Liver (tissue), 3 donors: ENCODE results near the gene IL1RL1.

Experiments
- EGR1 ChIP-seq, 2 donors: IDR thresholded peaks; 2 replicates each; pipeline ENCODE4 v1.6.1; 2016 to 2018; ENCODE audit warnings: antibody characterized with exemption in 2 of 2, low read depth in 2 of 2
- FOXA1 ChIP-seq: IDR thresholded peaks from 2 replicates; pipeline ENCODE4 v1.6.1; 2016; ENCODE audit warnings: antibody characterized with exemption
- RAD21 ChIP-seq, 2 donors: IDR thresholded peaks; 2 replicates each; pipeline ENCODE4 v1.6.1; 2016; ENCODE audit warnings: antibody characterized with exemption in 2 of 2, mild to moderate bottlenecking in 2 of 2
- RXRA ChIP-seq, 2 donors: IDR thresholded peaks; 2 replicates each; pipeline ENCODE4 v1.6.1; 2017 to 2018; ENCODE audit warnings: antibody characterized with exemption in 2 of 2, mild to moderate bottlenecking in 1 of 2
- SP1 ChIP-seq: IDR thresholded peaks from 2 replicates; pipeline ENCODE4 v1.6.1; 2018; ENCODE audit warnings: antibody characterized with exemption, mild to moderate bottlenecking
- TAF1 ChIP-seq: conservative IDR thresholded peaks from 2 replicates; pipeline ENCODE4 v1.6.1; 2016; ENCODE audit warnings: antibody characterized with exemption, mild to moderate bottlenecking
- YY1 ChIP-seq: IDR thresholded peaks from 2 replicates; pipeline ENCODE4 v1.6.1; 2016; ENCODE audit warnings: antibody characterized with exemption, mild to moderate bottlenecking
- TF ChIP-seq, protein P1 (sequence below): fragments of 150-350 bp; IDR thresholded peaks from 2 replicates; pipeline ENCODE4 v1.5.1; 2017; ENCODE audit warnings: improper control_type of control experiment, low read depth, low read length; ENCODE audit not compliant: missing input control
- TF ChIP-seq, protein P2 (sequence below): IDR thresholded peaks from 2 replicates; pipeline ENCODE4 v1.6.1; 2016; ENCODE audit warnings: antibody characterized with exemption
- TF ChIP-seq, protein P3 (sequence below): IDR thresholded peaks from 2 replicates; pipeline ENCODE4 v1.6.1; 2016; ENCODE audit warnings: antibody characterized with exemption
- donor health status: healthy.
- donor health status: healthy.

DNA sequence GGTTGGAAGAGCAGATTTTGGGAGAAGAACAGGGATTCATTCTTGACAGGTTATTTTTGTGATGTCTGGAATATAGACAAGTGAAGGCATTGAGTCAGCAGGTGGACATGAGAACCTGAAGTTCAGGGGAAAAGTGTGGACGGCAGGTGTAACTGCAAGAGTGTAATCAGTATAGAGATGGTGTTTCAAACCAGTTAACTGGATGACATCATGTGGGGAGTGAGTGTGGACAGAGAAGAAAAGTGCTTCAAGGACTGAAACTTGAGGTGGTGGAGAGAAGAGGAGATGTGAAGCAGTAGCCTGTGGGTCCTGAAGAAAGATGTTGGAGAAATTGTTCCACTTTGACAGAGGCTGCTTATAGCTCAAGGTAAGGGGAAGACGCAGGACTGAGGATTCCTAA is 7.1 kb downstream of the IL1RL1 start:
- TF ChIP-seq RXRA (IDR thresholded peaks at IDR 0.05) (no peak), EGR1 (IDR thresholded peaks at IDR 0.05; ENCODE audit: low read depth in 2 of 2) (no peak), TAF1 (no peak), SP1 (no peak), FOXA1 (no peak), RAD21 (IDR thresholded peaks at IDR 0.05) (no peak), YY1 (no peak)
- TF ChIP-seq, protein P1, sequence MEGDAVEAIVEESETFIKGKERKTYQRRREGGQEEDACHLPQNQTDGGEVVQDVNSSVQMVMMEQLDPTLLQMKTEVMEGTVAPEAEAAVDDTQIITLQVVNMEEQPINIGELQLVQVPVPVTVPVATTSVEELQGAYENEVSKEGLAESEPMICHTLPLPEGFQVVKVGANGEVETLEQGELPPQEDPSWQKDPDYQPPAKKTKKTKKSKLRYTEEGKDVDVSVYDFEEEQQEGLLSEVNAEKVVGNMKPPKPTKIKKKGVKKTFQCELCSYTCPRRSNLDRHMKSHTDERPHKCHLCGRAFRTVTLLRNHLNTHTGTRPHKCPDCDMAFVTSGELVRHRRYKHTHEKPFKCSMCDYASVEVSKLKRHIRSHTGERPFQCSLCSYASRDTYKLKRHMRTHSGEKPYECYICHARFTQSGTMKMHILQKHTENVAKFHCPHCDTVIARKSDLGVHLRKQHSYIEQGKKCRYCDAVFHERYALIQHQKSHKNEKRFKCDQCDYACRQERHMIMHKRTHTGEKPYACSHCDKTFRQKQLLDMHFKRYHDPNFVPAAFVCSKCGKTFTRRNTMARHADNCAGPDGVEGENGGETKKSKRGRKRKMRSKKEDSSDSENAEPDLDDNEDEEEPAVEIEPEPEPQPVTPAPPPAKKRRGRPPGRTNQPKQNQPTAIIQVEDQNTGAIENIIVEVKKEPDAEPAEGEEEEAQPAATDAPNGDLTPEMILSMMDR, result no peak
- TF ChIP-seq, protein P2, sequence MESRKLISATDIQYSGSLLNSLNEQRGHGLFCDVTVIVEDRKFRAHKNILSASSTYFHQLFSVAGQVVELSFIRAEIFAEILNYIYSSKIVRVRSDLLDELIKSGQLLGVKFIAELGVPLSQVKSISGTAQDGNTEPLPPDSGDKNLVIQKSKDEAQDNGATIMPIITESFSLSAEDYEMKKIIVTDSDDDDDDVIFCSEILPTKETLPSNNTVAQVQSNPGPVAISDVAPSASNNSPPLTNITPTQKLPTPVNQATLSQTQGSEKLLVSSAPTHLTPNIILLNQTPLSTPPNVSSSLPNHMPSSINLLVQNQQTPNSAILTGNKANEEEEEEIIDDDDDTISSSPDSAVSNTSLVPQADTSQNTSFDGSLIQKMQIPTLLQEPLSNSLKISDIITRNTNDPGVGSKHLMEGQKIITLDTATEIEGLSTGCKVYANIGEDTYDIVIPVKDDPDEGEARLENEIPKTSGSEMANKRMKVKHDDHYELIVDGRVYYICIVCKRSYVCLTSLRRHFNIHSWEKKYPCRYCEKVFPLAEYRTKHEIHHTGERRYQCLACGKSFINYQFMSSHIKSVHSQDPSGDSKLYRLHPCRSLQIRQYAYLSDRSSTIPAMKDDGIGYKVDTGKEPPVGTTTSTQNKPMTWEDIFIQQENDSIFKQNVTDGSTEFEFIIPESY, result no peak
- TF ChIP-seq, protein P3, sequence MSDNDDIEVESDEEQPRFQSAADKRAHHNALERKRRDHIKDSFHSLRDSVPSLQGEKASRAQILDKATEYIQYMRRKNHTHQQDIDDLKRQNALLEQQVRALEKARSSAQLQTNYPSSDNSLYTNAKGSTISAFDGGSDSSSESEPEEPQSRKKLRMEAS, result no peak
